ENCODE data around the gene ATP8B1. TPM values are rescaled to one million over a fixed set of nuclear protein-coding genes. Genes with fewer than 3 reads are reported as not detected.

The ATP8B1 gene
- total and polyA plus RNA-seq, 4 experiments from 2014 or later = 0.24 TPM; not detected in 3

DNA sequence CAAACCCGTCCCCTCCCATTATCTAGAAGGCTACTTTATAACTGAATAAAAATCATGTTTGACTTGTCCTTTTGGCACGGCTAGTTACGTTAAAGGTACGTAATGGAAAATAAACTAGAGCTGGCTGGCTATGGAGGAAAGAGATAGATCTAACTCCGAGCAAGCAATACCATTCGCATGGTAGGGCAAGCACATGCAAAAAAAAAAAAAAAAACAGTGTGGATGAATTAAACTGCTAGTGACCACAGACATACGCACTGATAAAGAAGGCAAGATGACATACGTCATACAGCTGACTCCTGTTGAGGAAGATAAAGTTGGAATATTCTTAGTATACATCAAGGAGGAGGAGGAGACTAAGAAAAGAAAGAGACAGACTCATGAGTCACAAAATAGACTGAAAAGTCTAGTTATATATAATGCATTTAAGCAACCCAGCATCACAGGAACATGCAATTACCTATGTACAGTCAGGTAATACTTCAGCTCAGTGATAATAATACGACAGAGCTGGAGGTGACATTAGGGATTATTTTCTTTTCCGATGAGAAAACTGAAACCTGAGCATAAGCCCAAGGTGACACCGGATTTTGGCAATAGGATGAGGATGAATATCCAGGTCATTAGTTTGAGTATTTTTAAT is 143.5 kb downstream of the ATP8B1 start:
- no peak overlapping the region for H3K27ac ChIP-seq (ENCODE audit: low read depth, low read length)
- H3K27me3 Mint-ChIP-seq = no peaks in the 10 kb centered on the region
- H3K27me3 ChIP-seq (ENCODE audit: insufficient read depth, low read length) = no peaks in the 10 kb centered on the region
- H3K9me3 ChIP-seq (ENCODE audit: control insufficient read depth in 1 of 2, low read length in 2 of 2) = peaks cover 0 to 3% of the 10 kb centered on the region in 2 donors
- H3K27ac Mint-ChIP-seq = no peak overlapping the region
- H3K36me3 Mint-ChIP-seq = peaks cover 10 to 40% of the 10 kb centered on the region in 2 donors
- no peak overlapping the region for H3K4me3 Mint-ChIP-seq
- no peak overlapping the region for H3K4me3 ChIP-seq (ENCODE audit: low read length in 2 of 2)
- no peak for DNase-seq
- peaks cover 18 to 40% (median 32%) of the 10 kb centered on the region in 4 donors for H3K4me1 Mint-ChIP-seq
- H3K4me1 ChIP-seq (ENCODE audit: insufficient read depth, low read length) = no peaks in the 10 kb centered on the region
- peaks cover 0 to 15% (median 11%) of the 10 kb centered on the region in 8 donors for H3K9me3 Mint-ChIP-seq
- ChIA-PET POLR2A (ENCODE audit: partially characterized antibody) (no interaction called here), CTCF (ENCODE audit: partially characterized antibody) (interaction anchor here (1.6 kb wide), 1 partner anchor 11 kb away, joined by 3 read pairs; no protein-coding TSS in a partner anchor)
- intact Hi-C loops (cut with micrococcal nuclease) = no loop called here
- no peaks in the 10 kb centered on the region for H3K36me3 ChIP-seq (ENCODE audit: insufficient read depth, low read length)

DNA sequence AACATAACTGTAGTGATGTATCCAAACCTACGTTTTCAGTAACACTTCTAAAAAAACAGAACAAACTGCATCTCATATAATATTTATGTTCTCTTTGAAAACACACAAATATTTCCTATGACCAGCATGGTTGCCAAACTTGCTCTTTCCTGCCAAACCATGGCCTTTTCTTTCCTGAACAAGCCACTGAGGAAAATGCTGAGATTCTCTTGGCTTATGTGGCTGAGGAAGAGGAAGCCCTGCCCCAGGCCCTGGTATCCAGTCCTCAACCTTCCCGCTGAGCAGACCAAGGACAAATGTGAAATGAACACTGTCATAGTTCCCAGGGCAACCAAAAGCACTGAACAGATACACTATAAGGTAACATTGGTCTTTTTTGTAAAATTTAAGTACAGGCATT is 145.6 kb downstream of the ATP8B1 start:
- H3K27ac Mint-ChIP-seq = no peak overlapping the region
- no peak for DNase-seq
- POLR2A ChIA-PET (ENCODE audit: partially characterized antibody) = no interaction called here
- H3K36me3 Mint-ChIP-seq = peaks cover 12 to 41% of the 10 kb centered on the region in 2 donors
- no peaks in the 10 kb centered on the region for H3K4me1 ChIP-seq (ENCODE audit: insufficient read depth, low read length)
- H3K9me3 ChIP-seq (ENCODE audit: control insufficient read depth in 1 of 2, low read length in 2 of 2) = peaks cover 0 to 3% of the 10 kb centered on the region in 2 donors
- no peak overlapping the region for H3K4me3 ChIP-seq (ENCODE audit: low read length in 2 of 2)
- peaks cover 0 to 16% (median 12%) of the 10 kb centered on the region in 8 donors for H3K9me3 Mint-ChIP-seq
- peaks cover 11 to 26% (median 23%) of the 10 kb centered on the region in 4 donors for H3K4me1 Mint-ChIP-seq
- H3K27me3 Mint-ChIP-seq = no peaks in the 10 kb centered on the region
- H3K36me3 ChIP-seq (ENCODE audit: insufficient read depth, low read length) = no peaks in the 10 kb centered on the region
- H3K4me3 Mint-ChIP-seq = no peak overlapping the region
- H3K27me3 ChIP-seq (ENCODE audit: insufficient read depth, low read length) = no peaks in the 10 kb centered on the region
- H3K27ac ChIP-seq (ENCODE audit: low read depth, low read length) = no peak overlapping the region
- CTCF ChIA-PET (ENCODE audit: partially characterized antibody) = no interaction called here
- intact Hi-C loops (cut with micrococcal nuclease) = no loop called here

DNA sequence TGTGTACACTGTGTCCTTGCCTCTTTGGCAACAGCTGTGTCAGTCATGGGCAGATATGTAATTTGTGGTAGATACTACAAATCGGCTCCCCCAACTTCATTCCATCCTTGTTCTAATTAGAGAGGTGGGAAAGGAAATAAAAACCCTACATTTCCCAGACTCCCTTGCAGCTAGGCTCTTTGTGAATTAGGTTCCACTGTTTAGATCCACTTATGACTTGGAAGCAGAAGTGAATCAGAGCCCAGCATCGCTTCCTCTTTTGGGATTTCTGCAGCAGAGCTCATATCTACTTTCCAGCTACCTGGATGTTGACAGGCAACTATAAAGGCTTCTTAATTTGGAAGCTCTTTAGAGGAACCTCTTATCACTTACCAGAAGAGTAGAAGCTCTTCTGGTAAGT is 147.4 kb downstream of the ATP8B1 start:
- CTCF ChIA-PET (ENCODE audit: partially characterized antibody) = no interaction called here
- peaks cover 0 to 16% (median 12%) of the 10 kb centered on the region in 8 donors for H3K9me3 Mint-ChIP-seq
- no peak overlapping the region for H3K4me3 Mint-ChIP-seq
- H3K9me3 ChIP-seq (ENCODE audit: control insufficient read depth in 1 of 2, low read length in 2 of 2) = peaks cover 0 to 3% of the 10 kb centered on the region in 2 donors
- no peaks in the 10 kb centered on the region for H3K36me3 ChIP-seq (ENCODE audit: insufficient read depth, low read length)
- H3K4me1 Mint-ChIP-seq = peaks cover 11 to 27% (median 22%) of the 10 kb centered on the region in 4 donors
- DNase-seq = no peak
- intact Hi-C loops (cut with micrococcal nuclease) = no loop called here
- POLR2A ChIA-PET (ENCODE audit: partially characterized antibody) = no interaction called here
- no peak overlapping the region for H3K27ac Mint-ChIP-seq
- no peaks in the 10 kb centered on the region for H3K27me3 ChIP-seq (ENCODE audit: insufficient read depth, low read length)
- no peak overlapping the region for H3K4me3 ChIP-seq (ENCODE audit: low read length in 2 of 2)
- H3K27me3 Mint-ChIP-seq = no peaks in the 10 kb centered on the region
- no peaks in the 10 kb centered on the region for H3K4me1 ChIP-seq (ENCODE audit: insufficient read depth, low read length)
- no peak overlapping the region for H3K27ac ChIP-seq (ENCODE audit: low read depth, low read length)
- peaks cover 16 to 41% of the 10 kb centered on the region in 2 donors for H3K36me3 Mint-ChIP-seq

DNA sequence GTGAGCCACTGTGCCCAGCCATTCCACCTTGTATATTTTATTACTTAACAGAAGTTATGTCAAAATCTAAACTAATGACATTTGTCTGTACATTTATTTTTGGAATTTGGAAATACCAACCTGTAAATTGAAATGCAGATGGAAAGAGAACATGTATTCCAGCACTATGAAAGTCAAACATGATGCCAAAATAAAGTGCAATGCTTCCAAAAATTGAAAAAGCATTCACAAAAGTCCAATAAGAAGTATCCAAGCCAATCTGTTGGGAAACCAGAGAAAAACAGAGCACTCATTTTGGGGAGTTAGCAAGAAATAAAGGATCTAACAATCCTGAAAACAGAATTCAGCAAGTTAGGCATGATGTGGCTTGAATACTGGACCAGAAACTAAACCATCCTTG is 151.2 kb downstream of the ATP8B1 start:
- Histone ChIP-seq H3K9me3 (ENCODE audit: control insufficient read depth in 1 of 2, low read length in 2 of 2) (peaks cover 0 to 3% of the 10 kb centered on the region in 2 donors), H3K4me3 (ENCODE audit: low read length in 2 of 2) (no peak overlapping the region), H3K27me3 (ENCODE audit: insufficient read depth, low read length) (no peaks in the 10 kb centered on the region), H3K4me1 (ENCODE audit: insufficient read depth, low read length) (no peaks in the 10 kb centered on the region), H3K27ac (ENCODE audit: low read depth, low read length) (no peak overlapping the region), H3K36me3 (ENCODE audit: insufficient read depth, low read length) (no peaks in the 10 kb centered on the region)
- Mint-ChIP-seq H3K36me3 (peaks cover 15 to 25% of the 10 kb centered on the region in 2 donors), H3K4me3 (no peak overlapping the region), H3K27me3 (no peaks in the 10 kb centered on the region), H3K27ac (no peak overlapping the region), H3K9me3 (peaks cover 0 to 16% (median 12%) of the 10 kb centered on the region in 8 donors), H3K4me1 (peaks cover 3 to 19% (median 12%) of the 10 kb centered on the region in 4 donors)
- DNase-seq = no peak
- POLR2A ChIA-PET (ENCODE audit: partially characterized antibody) = no interaction called here
- intact Hi-C loops (cut with micrococcal nuclease) = no loop called here
- CTCF ChIA-PET (ENCODE audit: partially characterized antibody) = interaction anchor here (1.4 kb wide), 1 partner anchor 16 kb away, joined by 3 read pairs; no protein-coding TSS in a partner anchor

DNA sequence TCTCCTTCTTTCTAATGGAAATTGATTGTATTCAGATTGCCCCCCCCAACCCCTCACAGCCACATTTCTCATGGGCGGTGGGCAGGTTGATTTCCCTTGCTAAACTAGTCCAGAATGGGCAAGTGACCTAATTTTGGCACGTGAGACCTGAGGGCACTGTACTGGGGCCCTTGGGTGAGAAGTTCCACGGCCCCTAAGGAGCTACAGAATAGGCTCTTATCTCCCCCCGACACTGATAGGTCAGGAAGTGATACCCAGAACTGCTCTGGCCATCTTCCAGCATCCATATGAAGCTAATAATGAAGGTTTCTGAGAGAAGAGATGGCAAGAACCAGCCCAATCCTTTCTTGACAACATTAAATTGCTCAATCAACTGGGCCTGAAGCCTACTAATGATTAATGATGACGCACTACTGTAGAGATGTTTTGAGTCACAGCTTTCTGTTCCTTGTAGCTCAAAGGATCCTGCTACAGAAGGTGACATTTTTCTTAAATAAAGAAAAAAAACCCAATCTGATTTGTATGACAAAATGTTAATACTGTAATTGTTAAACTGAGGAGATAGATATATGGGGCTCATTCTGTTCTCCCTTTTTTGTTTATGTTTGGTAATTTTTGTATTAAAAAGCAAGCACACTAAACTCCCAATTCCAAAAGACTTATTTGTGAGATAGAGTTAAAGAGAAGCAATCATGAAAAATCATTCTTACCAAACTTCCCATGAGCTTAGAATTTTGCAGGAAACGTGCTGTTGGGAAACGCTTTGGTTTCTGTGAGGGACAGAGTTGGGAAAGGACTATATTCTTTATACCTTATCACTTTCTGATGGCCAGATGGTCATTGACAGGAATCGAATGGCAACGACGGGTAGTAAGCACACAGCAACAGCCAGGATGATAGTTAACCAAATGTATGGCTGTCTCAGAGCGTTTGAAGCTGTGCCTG is 153.3 kb downstream of the ATP8B1 start:
- no peak overlapping the region for H3K4me3 Mint-ChIP-seq
- no peaks in the 10 kb centered on the region for H3K36me3 ChIP-seq (ENCODE audit: insufficient read depth, low read length)
- DNase-seq = no peak
- peaks cover 0 to 5% (median 2%) of the 10 kb centered on the region in 8 donors for H3K9me3 Mint-ChIP-seq
- H3K36me3 Mint-ChIP-seq = peaks cover 12 to 24% of the 10 kb centered on the region in 2 donors
- peaks cover 8 to 29% (median 19%) of the 10 kb centered on the region in 4 donors for H3K4me1 Mint-ChIP-seq
- intact Hi-C loops (cut with micrococcal nuclease) = no loop called here
- H3K27ac ChIP-seq (ENCODE audit: low read depth, low read length) = no peak overlapping the region
- POLR2A ChIA-PET (ENCODE audit: partially characterized antibody) = no interaction called here
- CTCF ChIA-PET (ENCODE audit: partially characterized antibody) = interaction anchor here (1.1 kb wide), 1 partner anchor 472 kb away, joined by 3 read pairs; no protein-coding TSS in a partner anchor
- H3K27me3 ChIP-seq (ENCODE audit: insufficient read depth, low read length) = no peaks in the 10 kb centered on the region
- H3K4me3 ChIP-seq (ENCODE audit: low read length in 2 of 2) = no peak overlapping the region
- H3K9me3 ChIP-seq (ENCODE audit: control insufficient read depth in 1 of 2, low read length in 2 of 2) = no peaks in the 10 kb centered on the region
- H3K27me3 Mint-ChIP-seq = no peaks in the 10 kb centered on the region
- no peaks in the 10 kb centered on the region for H3K4me1 ChIP-seq (ENCODE audit: insufficient read depth, low read length)
- peak overlapping the region in 1 of 7 donors; percentile 12 for H3K27ac Mint-ChIP-seq

DNA sequence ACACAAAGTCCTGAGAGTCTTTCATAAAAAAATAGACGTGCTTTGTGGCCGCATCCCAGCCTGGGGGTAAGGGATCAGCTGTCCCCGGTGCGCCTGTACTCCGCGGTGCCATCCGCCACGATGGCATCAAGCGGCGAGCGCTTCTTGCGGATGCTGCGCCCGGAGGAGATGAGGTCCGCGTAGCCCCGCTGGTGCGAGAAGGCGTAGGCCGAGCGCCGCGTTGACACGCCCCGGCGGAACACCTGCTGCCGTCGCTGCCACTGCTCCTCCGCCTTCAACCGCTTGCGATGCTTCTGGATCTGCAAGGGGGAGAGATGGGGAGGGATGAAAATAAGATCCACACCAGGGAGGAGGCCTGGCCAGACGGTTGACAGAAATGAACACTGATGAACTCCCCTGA is 154.7 kb downstream of the ATP8B1 start:
- intact Hi-C loops (cut with micrococcal nuclease) = no loop called here

DNA sequence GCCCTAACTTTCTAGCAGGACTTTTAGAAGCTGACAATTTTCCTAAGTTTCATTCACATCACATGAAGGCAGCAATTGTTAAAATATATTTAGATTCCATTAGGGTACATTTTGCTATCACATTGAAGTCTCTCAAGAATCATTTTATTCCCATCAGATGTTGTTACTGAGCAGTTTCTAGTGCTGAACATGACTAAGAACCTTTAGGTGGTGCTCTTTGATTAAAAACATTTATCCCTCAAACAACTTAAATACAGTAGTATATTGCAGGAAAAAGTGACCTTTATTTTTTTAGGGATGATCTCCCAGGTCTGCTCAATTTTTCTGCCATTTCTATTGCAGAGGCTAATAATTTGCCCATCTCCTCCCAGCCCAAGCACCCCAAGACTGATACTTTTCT is 158.6 kb downstream of the ATP8B1 start:
- Histone ChIP-seq H3K36me3 (ENCODE audit: insufficient read depth, low read length) (no peaks in the 10 kb centered on the region), H3K27me3 (ENCODE audit: insufficient read depth, low read length) (no peaks in the 10 kb centered on the region), H3K4me1 (ENCODE audit: insufficient read depth, low read length) (no peaks in the 10 kb centered on the region), H3K4me3 (ENCODE audit: low read length in 2 of 2) (no peak overlapping the region), H3K27ac (ENCODE audit: low read depth, low read length) (no peak overlapping the region), H3K9me3 (ENCODE audit: control insufficient read depth in 1 of 2, low read length in 2 of 2) (no peaks in the 10 kb centered on the region)
- H3K9me3 Mint-ChIP-seq = peaks cover 0 to 6% (median 0%) of the 10 kb centered on the region in 8 donors
- peaks cover 12 to 35% (median 17%) of the 10 kb centered on the region in 4 donors for H3K4me1 Mint-ChIP-seq
- H3K4me3 Mint-ChIP-seq = no peak overlapping the region
- peaks cover 28 to 39% of the 10 kb centered on the region in 2 donors for H3K36me3 Mint-ChIP-seq
- POLR2A ChIA-PET (ENCODE audit: partially characterized antibody) = no interaction called here
- H3K27ac Mint-ChIP-seq = peak overlapping the region in 2 of 7 donors; percentile 70 to 79
- intact Hi-C loops (cut with micrococcal nuclease) = no loop called here
- DNase-seq = no peak
- H3K27me3 Mint-ChIP-seq = no peaks in the 10 kb centered on the region
- CTCF ChIA-PET (ENCODE audit: partially characterized antibody) = no interaction called here

More for the DNA sequence above, 154.7 kb downstream of the ATP8B1 start:
- H3K27ac ChIP-seq (ENCODE audit: low read depth, low read length) = no peak overlapping the region
- no peak for DNase-seq
- H3K4me1 ChIP-seq (ENCODE audit: insufficient read depth, low read length) = no peaks in the 10 kb centered on the region
- POLR2A ChIA-PET (ENCODE audit: partially characterized antibody) = no interaction called here
- Mint-ChIP-seq H3K36me3 (peaks cover 16 to 23% of the 10 kb centered on the region in 2 donors), H3K27me3 (no peaks in the 10 kb centered on the region), H3K4me3 (no peak overlapping the region), H3K9me3 (peaks cover 0 to 3% (median 0%) of the 10 kb centered on the region in 8 donors), H3K27ac (peak overlapping the region in 1 of 7 donors; percentile 43), H3K4me1 (peaks cover 10 to 36% (median 21%) of the 10 kb centered on the region in 4 donors)
- H3K27me3 ChIP-seq (ENCODE audit: insufficient read depth, low read length) = no peaks in the 10 kb centered on the region
- CTCF ChIA-PET (ENCODE audit: partially characterized antibody) = no interaction called here
- H3K4me3 ChIP-seq (ENCODE audit: low read length in 2 of 2) = no peak overlapping the region
- H3K9me3 ChIP-seq (ENCODE audit: control insufficient read depth in 1 of 2, low read length in 2 of 2) = no peaks in the 10 kb centered on the region
- no peaks in the 10 kb centered on the region for H3K36me3 ChIP-seq (ENCODE audit: insufficient read depth, low read length)

Measured in CD4-positive, alpha-beta memory T cell (primary cell).